Transverse colon (tissue), 4 donors: ENCODE data around the gene CILP. TPM values are rescaled to one million over a fixed set of nuclear protein-coding genes. Genes with fewer than 3 reads are reported as not detected.

ENCODE experiments used
- DNase-seq: peaks from one replicate; pipeline ENCODE4 v3.0.0-alpha.2; 2019
- H3K27ac ChIP-seq, 4 donors: fragments of 200-600 bp; sonication (generic); 2 replicates each; pipeline ENCODE4 v1.5.1; 2016 to 2018; ENCODE audit warnings: inconsistent platforms in 4 of 4
- H3K27me3 ChIP-seq: fragments of 200-600 bp; sonication (generic); 2 replicates; pipeline ENCODE4 v1.5.1; 2017; ENCODE audit warnings: inconsistent platforms
- H3K36me3 ChIP-seq, 4 donors: fragments of 200-600 bp; sonication (generic); 2 replicates each; pipeline ENCODE4 v1.5.1; 2017 to 2019; ENCODE audit warnings: inconsistent platforms in 4 of 4
- H3K4me1 ChIP-seq, 4 donors: fragments of 200-600 bp; sonication (generic); 2 replicates each; pipeline ENCODE4 v1.5.1; 2017 to 2020; ENCODE audit warnings: inconsistent platforms in 4 of 4
- H3K4me3 ChIP-seq, 4 donors: fragments of 200-600 bp; sonication (generic); 1 replicate in 1 of 4; 2 replicates in 3 of 4; pipeline versions ENCODE4 v1.5.1 to v1.6.1; 2017 to 2019; ENCODE audit warnings: inconsistent platforms in 4 of 4
- H3K9me3 ChIP-seq, 2 donors: fragments of 200-600 bp; sonication (generic); 2 replicates each; pipeline ENCODE4 v1.5.1; 2017 to 2019; ENCODE audit warnings: inconsistent platforms in 2 of 2
- EP300 ChIP-seq: sonication (generic); formaldehyde crosslinking; IDR thresholded peaks from one replicate; pipeline ENCODE4 v1.6.1; 2017; ENCODE audit warnings: antibody characterized with exemption, low read depth
- POLR2A ChIP-seq: fragments of 450-650 bp; IDR thresholded peaks from one replicate; pipeline ENCODE4 v1.6.1; 2016; ENCODE audit warnings: antibody characterized with exemption, mild to moderate bottlenecking, moderate library complexity
- POLR2AphosphoS5 ChIP-seq, 3 donors: sonication (generic); formaldehyde crosslinking; IDR thresholded peaks; one replicate each; pipeline ENCODE4 v1.6.1; 2016; ENCODE audit warnings: antibody characterized with exemption in 3 of 3
- WGBS, 2 donors: methylation state at CpG; one replicate each; pipeline ENCODE4 v1.1.5; 2018; ENCODE audit warnings: low coverage in 1 of 2; 5-methylcytosine and 5-hydroxymethylcytosine counted together
- in situ Hi-C, 4 donors: fragments of 200-750 bp; cut with MboI; loops; one replicate each; pipeline versions ENCODE4 v1.15.0 to v1.15.1; 2017; ENCODE audit warnings: low sequenced_read_pairs in 3 of 4, low pct_ligation_motif_present in 1 of 4, low pct_unique_long_range_greater_than_20kb in 1 of 4
- intact Hi-C: fragments of 100-400 bp; cut with DNase I; formaldehyde crosslinking; loops from one replicate; pipeline ENCODE4 v1.15.1; 2023; ENCODE audit warnings: low total_unique reads
- total RNA-seq, 4 donors: library from RNA; depleted of rRNA; stranded (reverse); fragments of >200 nt; gene quantifications; one replicate each; pipeline ENCODE4 v1.1.0, GENCODE V29; 2016
- TF ChIP-seq, protein P1 (sequence below), 5 experiments: fragments of 200-600 bp in 3 of 5; fragments of 450-650 bp in 2 of 5; sonication (generic) in 3 of 5; IDR thresholded peaks; 1 replicate in 2 of 5; 2 replicates in 3 of 5; pipeline ENCODE4 v1.5.1; 2016 to 2017; ENCODE audit warnings: antibody characterized with exemption in 5 of 5, inconsistent platforms in 3 of 5, mild to moderate bottlenecking in 2 of 5, moderate library complexity in 1 of 5

Gene CILP
- total RNA-seq, 4 donors from 2014 or later: 8.1 to 89.6 (median 18.5) TPM

DNA sequence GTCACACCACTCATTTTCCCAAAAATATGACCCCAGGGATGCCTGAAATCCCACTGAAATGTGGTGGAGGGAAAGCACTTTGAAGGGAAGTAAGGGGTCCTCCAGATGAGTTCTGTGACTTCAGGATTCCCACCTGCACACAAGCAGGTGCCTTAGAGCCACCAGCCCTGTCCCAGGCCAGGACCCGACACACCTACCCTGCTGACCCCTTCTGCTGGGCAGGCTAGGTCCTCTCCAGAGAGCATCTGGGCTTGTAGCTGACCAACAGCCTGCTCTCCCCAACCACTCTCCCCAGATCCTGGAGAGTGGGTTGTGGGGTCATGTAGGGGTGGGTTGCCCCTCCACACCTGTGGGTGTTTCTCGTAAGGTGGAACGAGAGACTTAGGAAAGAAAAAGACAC lies 14.9 kb upstream of the CILP start:
- no peaks in the 10 kb centered on the region for H3K4me1 ChIP-seq
- H3K36me3 ChIP-seq: no peaks in the 10 kb centered on the region
- DNase-seq: no peak
- intact Hi-C loops (no loop called here), in situ Hi-C loops (no loop called here)
- no peaks in the 10 kb centered on the region for H3K27me3 ChIP-seq
- no peaks in the 10 kb centered on the region for H3K9me3 ChIP-seq
- no peak overlapping the region for H3K27ac ChIP-seq
- 84% methylated on average over 3 of the region's 3 CpGs; no CpG with 5 or more reads in 1 of the 2 donors for WGBS, 2 donors
- no peak overlapping the region for H3K4me3 ChIP-seq
- TF ChIP-seq POLR2A (no peak), EP300 (no peak), POLR2AphosphoS5 (IDR thresholded peaks at IDR 0.05) (no peak)
- TF ChIP-seq, protein P1, sequence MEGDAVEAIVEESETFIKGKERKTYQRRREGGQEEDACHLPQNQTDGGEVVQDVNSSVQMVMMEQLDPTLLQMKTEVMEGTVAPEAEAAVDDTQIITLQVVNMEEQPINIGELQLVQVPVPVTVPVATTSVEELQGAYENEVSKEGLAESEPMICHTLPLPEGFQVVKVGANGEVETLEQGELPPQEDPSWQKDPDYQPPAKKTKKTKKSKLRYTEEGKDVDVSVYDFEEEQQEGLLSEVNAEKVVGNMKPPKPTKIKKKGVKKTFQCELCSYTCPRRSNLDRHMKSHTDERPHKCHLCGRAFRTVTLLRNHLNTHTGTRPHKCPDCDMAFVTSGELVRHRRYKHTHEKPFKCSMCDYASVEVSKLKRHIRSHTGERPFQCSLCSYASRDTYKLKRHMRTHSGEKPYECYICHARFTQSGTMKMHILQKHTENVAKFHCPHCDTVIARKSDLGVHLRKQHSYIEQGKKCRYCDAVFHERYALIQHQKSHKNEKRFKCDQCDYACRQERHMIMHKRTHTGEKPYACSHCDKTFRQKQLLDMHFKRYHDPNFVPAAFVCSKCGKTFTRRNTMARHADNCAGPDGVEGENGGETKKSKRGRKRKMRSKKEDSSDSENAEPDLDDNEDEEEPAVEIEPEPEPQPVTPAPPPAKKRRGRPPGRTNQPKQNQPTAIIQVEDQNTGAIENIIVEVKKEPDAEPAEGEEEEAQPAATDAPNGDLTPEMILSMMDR (IDR thresholded peaks at IDR 0.05): no peak

- H3K27me3 ChIP-seq: no peaks in the 10 kb centered on the region
- 70 to 83% methylated on average over 2 to 6 of the region's 6 CpGs for WGBS, 2 donors
- in situ Hi-C loops: no loop called here
- DNase-seq: no peak
- intact Hi-C loops: no loop called here
- H3K4me1 ChIP-seq: no peaks in the 10 kb centered on the region
- no peak overlapping the region for H3K4me3 ChIP-seq
- H3K36me3 ChIP-seq: no peaks in the 10 kb centered on the region
- TF ChIP-seq EP300 (no peak), POLR2A (no peak), POLR2AphosphoS5 (IDR thresholded peaks at IDR 0.05) (no peak)
- TF ChIP-seq, protein P1 (IDR thresholded peaks at IDR 0.05): no peak
- H3K27ac ChIP-seq: no peak overlapping the region
- no peaks in the 10 kb centered on the region for H3K9me3 ChIP-seq
These were observed 12.7 kb upstream of the CILP start for GRCh38 chr15:65223996-65224395.

DNA sequence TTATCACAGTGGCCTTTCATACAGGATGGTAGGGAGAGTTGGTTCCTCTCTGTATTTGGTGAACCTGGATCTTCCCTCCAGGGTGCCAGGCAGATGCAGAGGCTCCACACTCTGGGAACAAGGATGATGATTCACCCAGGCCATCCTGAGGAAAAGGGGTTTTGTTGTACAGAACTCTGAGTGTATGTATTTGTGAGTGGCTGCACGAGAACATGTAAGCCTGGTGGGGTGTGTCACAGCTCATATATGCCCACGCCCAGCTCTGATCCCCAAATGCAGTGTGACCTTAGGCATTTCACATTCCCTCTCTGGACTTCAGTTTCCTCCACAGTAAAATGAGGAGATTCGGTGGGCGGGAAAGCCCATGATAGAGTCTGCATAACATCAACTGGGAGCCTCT lies 11.6 kb upstream of the CILP start:
- intact Hi-C loops: no loop called here
- Histone ChIP-seq H3K27me3 (no peaks in the 10 kb centered on the region), H3K4me1 (no peaks in the 10 kb centered on the region), H3K27ac (no peak overlapping the region), H3K9me3 (no peaks in the 10 kb centered on the region), H3K36me3 (no peaks in the 10 kb centered on the region), H3K4me3 (no peak overlapping the region)
- in situ Hi-C loops: no loop called here
- DNase-seq: no peak
- WGBS, 2 donors: 77 to 80% methylated on average over 2 to 4 of the region's 4 CpGs
- no peak for TF ChIP-seq EP300
- no peak for TF ChIP-seq POLR2AphosphoS5 (IDR thresholded peaks at IDR 0.05)
- TF ChIP-seq, protein P1 (IDR thresholded peaks at IDR 0.05): no peak
- TF ChIP-seq POLR2A: no peak

GRCh38 chr15:65221697-65222096 lies 10.4 kb upstream of the CILP start:
- TF ChIP-seq, protein P1 (IDR thresholded peaks at IDR 0.05): no peak
- TF ChIP-seq POLR2AphosphoS5 (IDR thresholded peaks at IDR 0.05) (no peak), POLR2A (no peak), EP300 (no peak)
- no peaks in the 10 kb centered on the region for H3K4me1 ChIP-seq
- H3K36me3 ChIP-seq: no peaks in the 10 kb centered on the region
- H3K27ac ChIP-seq: no peak overlapping the region
- no peak overlapping the region for H3K4me3 ChIP-seq
- H3K9me3 ChIP-seq: no peaks in the 10 kb centered on the region
- in situ Hi-C loops: no loop called here
- DNase-seq: no peak
- H3K27me3 ChIP-seq: no peaks in the 10 kb centered on the region
- 84% methylated on average over 2 of the region's 2 CpGs; no CpG with 5 or more reads in 1 of the 2 donors for WGBS, 2 donors
- intact Hi-C loops: no loop called here
